Smooth muscle cell of trachea (primary cell): ENCODE results near the gene BCAR1. TPM values are rescaled to one million over a fixed set of nuclear protein-coding genes. Genes with fewer than 3 reads are reported as not detected.

Experiments used
- total RNA-seq: library from RNA; depleted of rRNA; stranded (reverse); fragments of >200 nt; gene quantifications from 2 replicates; pipeline ENCODE4 v1.2.1, GENCODE V29; 2014

Gene BCAR1
- 36.1 and 59.4 TPM in 2 replicates for total RNA-seq

DNA sequence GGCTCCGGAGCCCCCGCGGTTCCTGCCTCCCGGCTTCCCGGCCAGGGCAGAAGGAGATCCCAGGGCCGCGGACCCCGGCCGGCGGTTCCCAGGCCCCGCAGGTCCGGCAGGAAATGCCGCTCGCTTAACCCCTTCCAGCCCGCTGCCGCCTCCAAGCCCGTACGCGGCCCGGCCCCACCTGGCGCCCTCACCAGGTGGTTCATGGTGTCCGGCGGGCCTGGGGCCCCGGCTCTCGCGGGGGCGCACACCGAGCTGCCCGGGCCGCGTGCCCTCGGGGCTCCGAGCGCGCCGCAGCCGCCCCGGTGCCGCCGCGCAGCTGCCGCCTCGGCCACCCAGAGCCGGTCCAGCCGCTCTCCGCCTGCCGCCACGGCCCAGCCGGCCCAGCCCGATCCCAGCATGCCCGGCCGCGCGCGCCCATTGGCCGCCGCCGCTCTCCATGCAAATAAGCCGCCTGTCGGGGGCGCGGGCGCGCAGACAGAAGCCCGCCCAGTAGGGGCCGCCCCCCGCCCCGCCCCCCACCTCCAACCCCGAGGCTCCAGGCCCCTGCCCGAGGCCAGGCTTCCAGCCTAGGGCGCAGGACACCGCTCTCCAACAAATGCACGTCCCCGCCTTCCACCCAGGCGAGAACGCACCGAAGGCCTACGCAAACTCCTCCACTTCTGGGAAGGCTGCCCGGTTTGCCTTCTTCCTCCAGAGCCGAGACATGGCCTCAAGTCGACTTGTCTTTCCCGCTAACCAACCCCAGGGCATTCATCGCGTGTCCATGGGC, at the start of gene BCAR1:
TSS of gene BCAR1 (minus strand) at position 345 of the 769 bp plus-strand sequence. CDS start at position 203, 142 bp downstream.

DNA sequence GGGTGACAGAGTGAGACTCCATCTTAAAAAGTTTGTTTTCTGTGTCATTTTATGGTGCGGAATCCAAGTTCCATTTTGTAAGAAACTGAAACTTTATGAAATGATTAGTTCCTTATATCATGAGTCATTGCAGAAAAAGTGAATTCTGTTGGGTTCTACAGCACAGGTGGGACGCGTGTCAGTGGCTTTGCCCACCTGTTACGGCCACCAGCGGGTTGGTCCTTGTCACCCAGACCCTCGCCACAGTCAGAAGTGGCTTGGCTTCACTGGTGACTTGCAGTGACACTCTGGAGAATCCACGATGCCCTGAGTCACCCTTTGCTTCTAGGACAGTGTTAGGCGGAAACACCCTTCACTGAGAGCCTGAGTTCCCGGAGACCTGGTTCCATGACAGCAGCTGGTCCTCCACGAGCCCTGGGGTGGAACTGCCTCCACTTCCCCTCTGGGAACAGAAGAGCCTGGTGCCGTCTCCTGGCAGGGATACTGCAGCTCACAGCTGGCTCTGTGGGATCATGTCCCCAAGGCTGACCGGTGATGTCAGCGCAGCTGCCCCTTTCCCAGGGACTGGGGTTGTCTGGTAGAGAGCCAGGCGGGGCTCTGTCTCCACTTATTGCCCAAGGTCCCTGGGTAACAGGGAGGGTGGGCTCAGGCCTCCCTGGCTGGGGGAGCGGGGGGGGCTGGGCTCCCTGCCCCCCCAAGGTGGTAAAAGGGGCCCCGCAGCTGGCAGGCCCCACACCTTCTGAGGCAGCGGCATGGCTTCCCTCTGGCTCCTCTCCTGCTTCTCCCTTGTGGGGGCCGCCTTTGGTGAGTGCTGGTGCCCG, 33.0 kb downstream of the BCAR1 start, which contains the start of gene CTRB1:
TSS of gene CTRB1 (plus strand) at position 733 of the 821 bp plus-strand sequence. CDS start at position 753, 20 bp downstream.

GRCh38 chr16:75206749-75207451, 44.5 kb downstream of the BCAR1 start, which contains the start of gene CTRB2:
Gene CTRB2 (minus strand): TSS chr16:75207161. CDS start chr16:75207141, 20 bp downstream.

Other genes starting within 250 kb of the BCAR1 start
- gene LDHD, start 134.8 kb downstream of the BCAR1 start, total RNA-seq, result 2.6 and 2.8 TPM in 2 replicates
- gene ZFP1, start 103.1 kb downstream of the BCAR1 start, total RNA-seq, result 14.2 and 14.7 TPM in 2 replicates
- not detected in 2 replicates for gene CTRB2, start 44.5 kb downstream of the BCAR1 start, total RNA-seq
- gene CTRB1, start 32.6 kb downstream of the BCAR1 start, total RNA-seq, result not detected in 2 replicates
- gene CFDP1, start 181.9 kb upstream of the BCAR1 start, total RNA-seq, result 50.0 and 67.3 TPM in 2 replicates
- gene TMEM170A, start 213.1 kb upstream of the BCAR1 start, total RNA-seq, result 11.5 and 16.4 TPM in 2 replicates
- 0.17 and 0.44 TPM in 2 replicates for gene CHST6, start 243.8 kb upstream of the BCAR1 start, total RNA-seq